Gastroesophageal sphincter (tissue), 4 donors: ENCODE data around the gene PHAF1. TPM values are rescaled to one million over a fixed set of nuclear protein-coding genes. Genes with fewer than 3 reads are reported as not detected.
A peak's percentile ranks its signal among the peaks of the same experiment; 100 is the strongest.

Experiments used
- ATAC-seq: fragments of 150-250 bp; one replicate; pipeline ENCODE4 v1.9.1; 2016; ENCODE audit warnings: mild to moderate bottlenecking, moderate library complexity
- H3K27ac ChIP-seq, 4 donors: fragments of 200-600 bp; sonication (generic) in 3 of 4; 1 replicate in 3 of 4; 2 replicates in 1 of 4; pipeline ENCODE4 v1.5.1; 2016 to 2019
- H3K27me3 ChIP-seq: fragments of 200-600 bp; sonication (generic); one replicate; pipeline ENCODE4 v1.5.1; 2019
- H3K36me3 ChIP-seq, 2 donors: fragments of 200-600 bp; sonication (generic); one replicate each; pipeline ENCODE4 v1.5.1; 2019; ENCODE audit warnings: control low read depth in 1 of 2
- H3K4me1 ChIP-seq, 3 donors: fragments of 200-600 bp; sonication (generic); 1 replicate in 2 of 3; 2 replicates in 1 of 3; pipeline ENCODE4 v1.5.1; 2016 to 2019; ENCODE audit warnings: control low read depth in 2 of 3
- H3K4me3 ChIP-seq, 2 donors: fragments of 200-600 bp; sonication (generic); one replicate each; pipeline ENCODE4 v1.5.1; 2019; ENCODE audit warnings: mild to moderate bottlenecking in 1 of 2, moderate library complexity in 1 of 2
- H3K9me3 ChIP-seq, 3 donors: fragments of 200-600 bp; sonication (generic); one replicate each; pipeline ENCODE4 v1.5.1; 2017 to 2019; ENCODE audit warnings: control low read depth in 2 of 3
- CTCF ChIP-seq, 4 experiments: fragments of 200-600 bp in 2 of 4; fragments of 450-650 bp in 2 of 4; sonication (generic) in 1 of 4; IDR thresholded peaks; one replicate each; pipeline ENCODE4 v1.5.1; 2017 to 2019; ENCODE audit warnings: antibody characterized with exemption in 4 of 4, mild to moderate bottlenecking in 2 of 4, moderate library complexity in 2 of 4
- EP300 ChIP-seq: sonication (generic); formaldehyde crosslinking; IDR thresholded peaks from one replicate; pipeline ENCODE4 v1.6.1; 2017; ENCODE audit warnings: antibody characterized with exemption, mild to moderate bottlenecking
- POLR2A ChIP-seq, 2 donors: fragments of 450-650 bp; IDR thresholded peaks; one replicate each; pipeline ENCODE4 v1.6.1; 2017; ENCODE audit warnings: antibody characterized with exemption in 2 of 2, mild to moderate bottlenecking in 2 of 2, moderate library complexity in 1 of 2
- POLR2AphosphoS5 ChIP-seq: sonication (generic); formaldehyde crosslinking; IDR thresholded peaks from one replicate; pipeline ENCODE4 v1.6.1; 2017; ENCODE audit warnings: antibody characterized with exemption
- WGBS, 2 donors: methylation state at CpG; one replicate each; pipeline ENCODE4 v1.1.5; 2018; ENCODE audit warnings: low coverage in 1 of 2; 5-methylcytosine and 5-hydroxymethylcytosine counted together
- total RNA-seq, 4 donors: library from RNA; depleted of rRNA; stranded (reverse); fragments of >200 nt; gene quantifications; one replicate each; pipeline ENCODE4 v1.1.0, GENCODE V29; 2016

Gene PHAF1
- total RNA-seq, 4 donors from 2014 or later: 10.9 to 20.4 (median 13.3) TPM

DNA sequence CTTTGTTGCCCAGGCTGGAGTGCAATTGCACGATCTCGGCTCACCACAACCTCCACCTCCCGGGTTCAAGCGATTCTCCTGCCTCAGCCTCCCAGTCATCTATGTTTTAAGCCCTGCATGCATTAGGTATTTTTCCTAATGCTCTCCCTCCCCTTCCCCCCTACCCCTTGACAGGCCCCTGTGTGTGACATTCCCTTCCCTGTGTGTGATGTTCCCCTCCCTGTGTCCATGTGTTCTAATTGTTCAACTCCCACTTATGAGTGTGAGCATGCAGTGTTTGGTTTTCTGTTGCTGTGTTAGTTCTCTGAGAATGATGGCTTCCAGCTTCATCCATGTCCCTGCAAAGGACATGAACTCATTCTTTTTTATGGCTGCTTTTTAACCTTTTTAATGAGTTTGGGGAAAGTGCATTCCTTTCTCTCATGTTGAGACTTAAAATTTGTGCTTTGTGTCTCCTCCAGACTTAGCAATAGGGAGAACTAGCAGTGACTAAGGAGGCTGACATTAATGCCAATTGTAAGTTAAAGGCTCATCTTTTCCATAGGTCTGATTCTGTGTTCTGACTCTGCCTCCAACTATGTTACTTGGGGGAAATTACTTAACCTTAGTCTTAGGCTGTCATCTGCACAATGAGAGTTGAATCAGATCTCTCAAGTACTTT lies 17.7 kb upstream of the PHAF1 start:
- Histone ChIP-seq H3K4me1 (peaks cover 0 to 3% (median 0%) of the 10 kb centered on the region in 3 donors), H3K36me3 (peaks cover 0 to 15% of the 10 kb centered on the region in 2 donors), H3K27ac (no peak overlapping the region), H3K4me3 (no peak overlapping the region), H3K9me3 (no peaks in the 10 kb centered on the region), H3K27me3 (no peaks in the 10 kb centered on the region)
- 83 to 90% methylated on average over 4 of the region's 4 CpGs for WGBS, 2 donors
- ATAC-seq: no peak
- TF ChIP-seq EP300 (no peak), POLR2AphosphoS5 (no peak), CTCF (IDR thresholded peaks at IDR 0.05) (no peak), POLR2A (IDR thresholded peaks at IDR 0.05) (no peak)

DNA sequence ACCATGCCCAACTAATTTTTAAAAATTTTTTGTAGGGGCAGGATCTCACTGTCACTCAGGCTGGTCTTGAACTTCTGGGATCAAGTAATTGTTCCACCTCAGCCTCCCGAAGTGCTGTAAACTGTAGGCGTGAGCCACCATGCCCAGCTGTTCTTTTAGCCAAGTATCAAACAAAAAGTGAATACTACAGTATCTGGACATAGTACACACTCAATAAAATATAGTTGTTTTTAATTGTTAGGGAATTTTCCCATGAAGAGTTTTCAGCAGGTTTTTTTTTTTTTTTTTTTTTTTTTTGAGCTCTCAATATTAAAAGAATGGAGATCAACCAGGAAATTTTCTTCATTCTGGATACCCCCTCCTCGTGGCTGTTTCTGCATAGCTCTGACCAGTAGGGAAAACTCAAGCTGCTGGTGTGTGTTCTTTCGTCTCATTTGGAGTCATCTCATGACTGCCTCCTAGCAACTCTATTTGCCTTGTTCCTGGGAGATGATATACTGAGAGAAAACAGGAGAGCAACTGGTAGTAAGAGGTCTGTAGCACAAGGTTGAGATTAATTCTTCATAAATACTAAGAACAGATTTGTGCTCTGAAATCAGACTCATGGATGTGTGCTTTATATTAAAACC lies 16.5 kb upstream of the PHAF1 start:
- TF ChIP-seq CTCF (IDR thresholded peaks at IDR 0.05): no peak
- no peak for TF ChIP-seq EP300
- TF ChIP-seq POLR2AphosphoS5: no peak
- TF ChIP-seq POLR2A (IDR thresholded peaks at IDR 0.05): no peak
- Histone ChIP-seq H3K4me3 (no peak overlapping the region), H3K9me3 (no peaks in the 10 kb centered on the region), H3K36me3 (peaks cover 0 to 15% of the 10 kb centered on the region in 2 donors), H3K4me1 (no peaks in the 10 kb centered on the region), H3K27me3 (no peaks in the 10 kb centered on the region), H3K27ac (no peak overlapping the region)
- no peak for ATAC-seq
- 65 to 78% methylated on average over 2 to 4 of the region's 4 CpGs for WGBS, 2 donors

GRCh38 chr16:67098599-67098998 lies 11.1 kb upstream of the PHAF1 start:
- TF ChIP-seq POLR2A (IDR thresholded peaks at IDR 0.05) (no peak), CTCF (IDR thresholded peaks at IDR 0.05) (no peak), POLR2AphosphoS5 (no peak), EP300 (no peak)
- no peaks in the 10 kb centered on the region for H3K4me1 ChIP-seq
- no peak for ATAC-seq
- no peaks in the 10 kb centered on the region for H3K9me3 ChIP-seq
- H3K4me3 ChIP-seq: no peak overlapping the region
- 84 to 92% methylated on average over 2 of the region's 2 CpGs for WGBS, 2 donors
- peaks cover 0 to 33% of the 10 kb centered on the region in 2 donors for H3K36me3 ChIP-seq
- H3K27ac ChIP-seq: no peak overlapping the region
- no peaks in the 10 kb centered on the region for H3K27me3 ChIP-seq

DNA sequence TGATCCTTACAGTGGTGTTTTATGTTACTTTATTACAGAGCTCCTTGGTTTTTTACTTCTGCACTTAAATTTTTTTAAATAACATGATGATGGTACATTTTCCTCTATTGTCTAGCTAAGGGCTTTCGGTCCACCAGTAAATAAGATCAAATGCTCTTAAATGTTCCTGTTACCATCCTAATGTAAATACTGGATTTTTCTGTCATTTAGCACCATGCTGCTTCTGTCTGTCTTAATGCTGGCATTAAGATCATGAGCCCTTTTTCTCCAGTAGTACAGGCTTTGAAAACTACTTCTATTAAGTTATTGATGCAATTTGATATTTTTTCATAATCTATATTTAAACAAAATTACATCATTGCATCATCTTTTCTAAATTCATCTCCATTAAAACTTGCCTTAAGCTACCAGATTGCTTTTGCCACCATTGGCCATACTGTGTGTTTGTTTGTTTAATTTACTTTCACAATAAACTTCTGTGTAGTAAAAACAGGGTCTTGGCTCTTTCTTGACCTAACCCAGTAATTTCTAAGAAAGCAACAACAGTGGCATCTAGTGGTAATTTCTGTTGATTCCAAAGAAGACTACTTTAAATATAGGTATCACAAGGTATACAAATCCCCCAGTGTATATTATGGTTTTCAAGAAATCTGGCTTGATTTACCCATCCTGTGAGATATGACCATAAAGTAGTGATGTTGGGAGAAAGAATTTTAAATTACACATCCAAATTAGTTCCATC lies 9.0 kb upstream of the PHAF1 start:
- Histone ChIP-seq H3K27ac (no peak overlapping the region), H3K36me3 (peaks cover 0 to 28% of the 10 kb centered on the region in 2 donors), H3K27me3 (no peaks in the 10 kb centered on the region), H3K4me1 (no peaks in the 10 kb centered on the region), H3K4me3 (no peak overlapping the region), H3K9me3 (no peaks in the 10 kb centered on the region)
- WGBS, 2 donors: 91 to 100% methylated on average over 1 of the region's 1 CpG
- no peak for ATAC-seq
- TF ChIP-seq EP300: no peak
- TF ChIP-seq POLR2A (IDR thresholded peaks at IDR 0.05): no peak
- peak in 1 of 4 experiments; percentile 13 for TF ChIP-seq CTCF (IDR thresholded peaks at IDR 0.05)
- no peak for TF ChIP-seq POLR2AphosphoS5
